PC-3 (cell line): Measurements from ENCODE around the gene ANKRD60. TPM values are rescaled to one million over a fixed set of nuclear protein-coding genes. Genes with fewer than 3 reads are reported as not detected.
A peak's percentile ranks its signal among the peaks of the same experiment; 100 is the strongest.

Experiments used
- ATAC-seq: fragments of 200-7000 bp; cut with Tn5 transposase; 2 replicates; pipeline ENCODE4 v1.9.1; 2020; ENCODE audit warnings: mild to moderate bottlenecking, moderate library complexity
- BruUV-seq: library from RNA; stranded (reverse); fragments of 400-500 nt; replicated peaks from 2 replicates; lab custom pipeline; 2021; lab: Mats Ljungman, UMichigan
- CTCF ChIA-PET: fragments of 300-600 bp; sonication (Branson Sonifier 250); formaldehyde crosslinking; loops from one replicate; lab custom pipeline; 2022; ENCODE audit warnings: antibody characterized with exemption; lab: Charles Lee
- POLR2A ChIA-PET: fragments of 300-600 bp; sonication (Branson Sonifier 250); formaldehyde crosslinking; loops from one replicate; lab custom pipeline; 2022; ENCODE audit warnings: antibody characterized with exemption; ENCODE audit not compliant: unreplicated experiment; lab: Charles Lee
- DNase-seq: peaks from one replicate; pipeline ENCODE4 v3.0.0-alpha.2; 2015
- H2AFZ ChIP-seq: fragments of 300-600 bp; sonication (generic); 2 replicates; pipeline ENCODE4 v1.6.0; 2016; ENCODE audit warnings: antibody characterized with exemption, low read length
- H3F3A ChIP-seq: fragments of 300-600 bp; sonication (generic); one replicate; pipeline ENCODE4 v1.6.0; 2017; ENCODE audit warnings: antibody characterized with exemption, low read length, control low read depth, mild to moderate bottlenecking; ENCODE audit not compliant: unreplicated experiment
- H3K27ac ChIP-seq: fragments of 300-600 bp; sonication (generic); 2 replicates; pipeline ENCODE4 v1.5.1; 2016; ENCODE audit warnings: mild to moderate bottlenecking, low read length
- H3K27me3 ChIP-seq: fragments of 300-600 bp; sonication (generic); 2 replicates; pipeline ENCODE4 v1.6.1; 2016; ENCODE audit warnings: low read length, mixed read lengths
- H3K36me3 ChIP-seq: fragments of 300-600 bp; sonication (generic); 2 replicates; pipeline ENCODE4 v1.6.1; 2016; ENCODE audit warnings: low read depth, mixed run types, low read length, mixed read lengths
- H3K4me1 ChIP-seq: fragments of 300-600 bp; sonication (generic); 2 replicates; pipeline ENCODE4 v1.5.1; 2016; ENCODE audit warnings: low read length; ENCODE audit not compliant: insufficient read depth
- H3K4me2 ChIP-seq: fragments of 300-600 bp; sonication (generic); 2 replicates; pipeline ENCODE4 v1.6.0; 2016; ENCODE audit warnings: low read length
- H3K4me3 ChIP-seq: fragments of 300-600 bp; sonication (generic); 2 replicates; pipeline ENCODE4 v1.5.1; 2016; ENCODE audit warnings: mild to moderate bottlenecking, low read length, mixed read lengths
- H3K79me2 ChIP-seq: fragments of 300-600 bp; sonication (generic); 2 replicates; pipeline ENCODE4 v1.6.1; 2017; ENCODE audit warnings: low read length, mixed read lengths
- H3K9ac ChIP-seq: fragments of 300-600 bp; sonication (generic); 2 replicates; pipeline ENCODE4 v1.6.0; 2016; ENCODE audit warnings: mild to moderate bottlenecking, low read length
- H3K9me2 ChIP-seq: fragments of 300-600 bp; sonication (generic); replicated peaks from 2 replicates; pipeline ENCODE4 v1.6.1; 2016; ENCODE audit warnings: mixed run types, low read length, mixed read lengths
- H3K9me3 ChIP-seq: fragments of 300-600 bp; sonication (generic); 2 replicates; pipeline ENCODE4 v1.6.1; 2016; ENCODE audit warnings: low read length, mixed read lengths
- H4K20me1 ChIP-seq: fragments of 300-600 bp; sonication (generic); 2 replicates; pipeline ENCODE4 v1.6.1; 2016; ENCODE audit warnings: low read length, mixed read lengths
- EZH2 ChIP-seq: fragments of 300-600 bp; sonication (generic); IDR thresholded peaks from one replicate; pipeline ENCODE4 v1.6.1; 2017; ENCODE audit warnings: antibody characterized with exemption, mild to moderate bottlenecking, low read length; ENCODE audit not compliant: unreplicated experiment
- EZH2phosphoT487 ChIP-seq: fragments of 300-600 bp; sonication (generic); IDR thresholded peaks from 2 replicates; pipeline ENCODE4 v1.6.1; 2018; ENCODE audit warnings: mild to moderate bottlenecking, antibody characterized with exemption, low read length, borderline replicate concordance
- intact Hi-C: fragments of 100-400 bp; cut with micrococcal nuclease; formaldehyde crosslinking; loops from 2 replicates; pipeline ENCODE4 v1.9.0; 2023
- total RNA-seq: library from RNA; depleted of rRNA; stranded (reverse); fragments of >200 nt; gene quantifications from 2 replicates; pipeline ENCODE4 v1.2.3, GENCODE V29; 2014
- TF ChIP-seq, protein P1 (sequence below): fragments of 300-600 bp; sonication (generic); conservative IDR thresholded peaks from 2 replicates; pipeline ENCODE4 v1.5.1; 2017; ENCODE audit warnings: antibody characterized with exemption, low read depth, mild to moderate bottlenecking, low read length

Gene ANKRD60
- total RNA-seq, 1 experiment from 2014 or later: not detected

DNA sequence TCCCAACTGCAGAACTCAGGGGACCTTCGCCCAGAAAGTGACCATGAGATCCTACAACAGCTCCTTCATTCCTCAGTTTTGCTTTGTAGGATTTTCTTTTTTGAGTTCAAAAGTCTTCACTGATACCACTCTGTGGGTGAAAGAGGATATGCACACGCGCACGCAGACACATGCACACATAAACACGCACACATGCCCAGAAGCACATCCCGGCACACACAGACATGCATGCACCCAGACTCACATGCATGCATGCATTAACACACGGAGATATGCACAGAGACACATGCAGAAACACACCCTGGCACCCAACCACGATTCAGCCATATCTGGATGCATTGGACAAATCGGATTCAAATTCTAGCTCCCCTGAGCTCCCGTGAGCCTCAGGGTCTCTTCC, 36.4 kb downstream of the ANKRD60 start:
- no peak overlapping the region for H3K4me2 ChIP-seq
- H3K9me3 ChIP-seq: no peaks in the 10 kb centered on the region
- no peaks in the 10 kb centered on the region for H4K20me1 ChIP-seq
- H3K4me3 ChIP-seq: no peak overlapping the region
- no peaks in the 10 kb centered on the region for H3K79me2 ChIP-seq
- TF ChIP-seq, protein P1, sequence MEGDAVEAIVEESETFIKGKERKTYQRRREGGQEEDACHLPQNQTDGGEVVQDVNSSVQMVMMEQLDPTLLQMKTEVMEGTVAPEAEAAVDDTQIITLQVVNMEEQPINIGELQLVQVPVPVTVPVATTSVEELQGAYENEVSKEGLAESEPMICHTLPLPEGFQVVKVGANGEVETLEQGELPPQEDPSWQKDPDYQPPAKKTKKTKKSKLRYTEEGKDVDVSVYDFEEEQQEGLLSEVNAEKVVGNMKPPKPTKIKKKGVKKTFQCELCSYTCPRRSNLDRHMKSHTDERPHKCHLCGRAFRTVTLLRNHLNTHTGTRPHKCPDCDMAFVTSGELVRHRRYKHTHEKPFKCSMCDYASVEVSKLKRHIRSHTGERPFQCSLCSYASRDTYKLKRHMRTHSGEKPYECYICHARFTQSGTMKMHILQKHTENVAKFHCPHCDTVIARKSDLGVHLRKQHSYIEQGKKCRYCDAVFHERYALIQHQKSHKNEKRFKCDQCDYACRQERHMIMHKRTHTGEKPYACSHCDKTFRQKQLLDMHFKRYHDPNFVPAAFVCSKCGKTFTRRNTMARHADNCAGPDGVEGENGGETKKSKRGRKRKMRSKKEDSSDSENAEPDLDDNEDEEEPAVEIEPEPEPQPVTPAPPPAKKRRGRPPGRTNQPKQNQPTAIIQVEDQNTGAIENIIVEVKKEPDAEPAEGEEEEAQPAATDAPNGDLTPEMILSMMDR: no peak
- TF ChIP-seq EZH2phosphoT487: no peak
- no peak for TF ChIP-seq EZH2
- H3K9ac ChIP-seq: no peak overlapping the region
- intact Hi-C loops: no loop called here
- ATAC-seq: no peak
- H2AFZ ChIP-seq: no peak overlapping the region
- POLR2A ChIA-PET: no interaction called here
- no peaks in the 10 kb centered on the region for H3F3A ChIP-seq
- no peaks in the 10 kb centered on the region for H3K27me3 ChIP-seq
- BruUV-seq: no TSS peak
- H3K27ac ChIP-seq: no peak overlapping the region
- DNase-seq: no peak
- no peaks in the 10 kb centered on the region for H3K9me2 ChIP-seq
- CTCF ChIA-PET: interaction anchor here (0.7 kb wide), 1 partner anchor 380 kb away, joined by 3 read pairs; no protein-coding TSS in a partner anchor
- no peaks in the 10 kb centered on the region for H3K4me1 ChIP-seq
- no peaks in the 10 kb centered on the region for H3K36me3 ChIP-seq

DNA sequence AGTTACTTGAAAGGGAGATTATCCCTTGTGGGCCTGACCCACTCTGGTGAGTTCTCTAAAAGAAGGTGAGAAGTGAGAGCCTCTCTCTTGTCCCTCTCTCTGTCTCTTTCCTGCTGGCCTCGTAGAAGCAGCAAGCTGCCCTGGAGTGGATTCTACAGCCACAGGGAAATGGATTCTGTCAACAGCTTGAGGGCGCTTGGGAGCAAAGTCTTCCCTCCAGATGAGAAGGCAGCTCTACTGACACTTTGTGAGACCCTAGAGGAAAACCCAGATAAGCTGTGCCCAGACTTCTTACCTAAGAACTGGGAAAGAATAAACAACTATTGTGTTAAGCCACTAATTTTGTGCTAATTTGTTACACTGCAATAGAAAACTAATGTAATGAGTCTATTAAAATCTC, 39.9 kb downstream of the ANKRD60 start:
- no peaks in the 10 kb centered on the region for H3K4me1 ChIP-seq
- H4K20me1 ChIP-seq: no peaks in the 10 kb centered on the region
- no peaks in the 10 kb centered on the region for H3K27me3 ChIP-seq
- CTCF ChIA-PET: interaction anchor here (0.8 kb wide), 1 partner anchor 566 kb away, joined by 4 read pairs; no protein-coding TSS in a partner anchor
- no peak overlapping the region for H3K27ac ChIP-seq
- H3K79me2 ChIP-seq: no peaks in the 10 kb centered on the region
- peaks cover 14% of the 10 kb centered on the region; the same call in 1 of the 2 replicates for H3K9me3 ChIP-seq
- BruUV-seq: no TSS peak
- no peaks in the 10 kb centered on the region for H3F3A ChIP-seq
- H3K36me3 ChIP-seq: no peaks in the 10 kb centered on the region
- ATAC-seq: no peak
- POLR2A ChIA-PET: no interaction called here
- no peaks in the 10 kb centered on the region for H3K9me2 ChIP-seq
- intact Hi-C loops: no loop called here
- no peak overlapping the region for H2AFZ ChIP-seq
- no peak for DNase-seq
- H3K4me2 ChIP-seq: no peak overlapping the region
- no peak overlapping the region for H3K4me3 ChIP-seq
- H3K9ac ChIP-seq: no peak overlapping the region
- TF ChIP-seq EZH2 (no peak), EZH2phosphoT487 (no peak)
- TF ChIP-seq, protein P1: 0 out of 2 replicates have a peak, but pooled peaks have one; percentile 21

DNA sequence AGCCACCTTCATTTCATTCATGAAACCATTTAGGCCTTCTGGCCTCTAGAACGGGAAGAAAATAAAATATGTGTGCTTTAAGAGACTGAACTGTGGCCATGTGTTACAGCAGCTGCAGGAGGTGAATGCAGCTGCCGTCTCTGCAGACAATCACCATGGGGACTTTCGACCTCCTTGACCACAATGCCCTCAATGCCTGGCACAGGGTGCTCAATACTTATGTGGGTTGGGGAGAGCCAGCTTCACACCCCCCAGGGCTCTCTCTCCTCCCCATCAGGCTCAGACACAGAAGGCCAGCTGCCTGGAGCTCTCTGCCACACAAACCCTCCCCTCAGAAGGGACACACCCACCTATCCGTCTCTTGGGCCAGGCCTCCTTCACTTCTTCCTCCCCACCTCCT, 43.5 kb downstream of the ANKRD60 start:
- Histone ChIP-seq H3K4me1 (peaks cover 2% of the 10 kb centered on the region), H3K27me3 (no peaks in the 10 kb centered on the region), H3F3A (no peaks in the 10 kb centered on the region), H3K9ac (no peak overlapping the region), H2AFZ (no peak overlapping the region), H3K27ac (no peak overlapping the region), H3K36me3 (no peaks in the 10 kb centered on the region), H3K9me2 (no peaks in the 10 kb centered on the region), H3K4me3 (no peak overlapping the region), H3K4me2 (no peak overlapping the region), H4K20me1 (no peaks in the 10 kb centered on the region), H3K79me2 (no peaks in the 10 kb centered on the region), H3K9me3 (peaks cover 14% of the 10 kb centered on the region; the same call in 1 of the 2 replicates)
- ChIA-PET CTCF (no interaction called here), POLR2A (no interaction called here)
- no peak for ATAC-seq
- BruUV-seq: no TSS peak
- TF ChIP-seq EZH2: no peak
- no peak for TF ChIP-seq EZH2phosphoT487
- TF ChIP-seq, protein P1: no peak
- DNase-seq: no peak
- intact Hi-C loops: no loop called here
